ENCODE results near the gene ANKRD27.
A peak's percentile ranks its signal among the peaks of the same experiment; 100 is the strongest.
"Not testable (repeated sequence)": the region's sequence is repeated elsewhere in the genome, so short reads cannot be mapped to it uniquely, and the experiment has no call there.

ANKRD27 gene

GRCh38 chr19:32688311-32688710 is 13.3 kb upstream of the ANKRD27 start:
- no peak for DNase-seq (ENCODE audit: low spot score)

- no peak for DNase-seq (ENCODE audit: low spot score)
These were observed 12.7 kb upstream of the ANKRD27 start for GRCh38 chr19:32687681-32688080.

- no peak for DNase-seq (ENCODE audit: low spot score)
These were observed 12.0 kb upstream of the ANKRD27 start for GRCh38 chr19:32686847-32687475.

GRCh38 chr19:32682317-32682716 is 7.3 kb upstream of the ANKRD27 start:
- no peak for DNase-seq (ENCODE audit: low spot score)

- DNase-seq (ENCODE audit: low spot score), result no peak
These were observed 6.0 kb upstream of the ANKRD27 start for GRCh38 chr19:32680986-32681385.

- DNase-seq (ENCODE audit: low spot score), result no peak
These were observed 2.7 kb upstream of the ANKRD27 start for GRCh38 chr19:32677657-32678056.

GRCh38 chr19:32676895-32677359 is 1.9 kb upstream of the ANKRD27 start:
- DNase-seq (ENCODE audit: low spot score), result no peak

GRCh38 chr19:32676186-32676894 is 1.4 kb upstream of the ANKRD27 start:
- DNase-seq (ENCODE audit: low spot score), result no peak

GRCh38 chr19:32675720-32676185 is 773 bp upstream of the ANKRD27 start, which contains the start of gene RGS9BP:
Gene RGS9BP (plus strand): TSS chr19:32675848. CDS start chr19:32676264, 416 bp downstream.
- DNase-seq (ENCODE audit: low spot score), result peak; percentile 74

- DNase-seq (ENCODE audit: low spot score), result no peak
These were observed 638 bp downstream of the ANKRD27 start for GRCh38 chr19:32674153-32674930.

GRCh38 chr19:32673573-32673972 is 1.4 kb downstream of the ANKRD27 start:
- no peak for DNase-seq (ENCODE audit: low spot score)

GRCh38 chr19:32672841-32673240 is 2.1 kb downstream of the ANKRD27 start:
- no peak for DNase-seq (ENCODE audit: low spot score)

GRCh38 chr19:32671883-32672593 is 2.9 kb downstream of the ANKRD27 start:
- no peak for DNase-seq (ENCODE audit: low spot score)

- DNase-seq (ENCODE audit: low spot score), result no peak
These were observed 5.7 kb downstream of the ANKRD27 start for GRCh38 chr19:32669310-32669709.

- DNase-seq (ENCODE audit: low spot score), result no peak
These were observed 8.9 kb downstream of the ANKRD27 start for GRCh38 chr19:32666084-32666483.

GRCh38 chr19:32662186-32662585 is 12.8 kb downstream of the ANKRD27 start:
- no peak for DNase-seq (ENCODE audit: low spot score)

- DNase-seq (ENCODE audit: low spot score), result peak; percentile 34
These were observed 13.7 kb downstream of the ANKRD27 start for GRCh38 chr19:32661318-32661717.

GRCh38 chr19:32658527-32658926 is 16.5 kb downstream of the ANKRD27 start:
- DNase-seq (ENCODE audit: low spot score), result no peak

GRCh38 chr19:32658075-32658474 is 16.9 kb downstream of the ANKRD27 start:
- no peak for DNase-seq (ENCODE audit: low spot score)

GRCh38 chr19:32656379-32656778 is 18.6 kb downstream of the ANKRD27 start:
- not testable (repeated sequence) for DNase-seq (ENCODE audit: low spot score)

- no peak for DNase-seq (ENCODE audit: low spot score)
These were observed 21.4 kb downstream of the ANKRD27 start for GRCh38 chr19:32653599-32653915.

All from putamen (tissue), 1 donor.